Frontal cortex (tissue), 4 donors: Measurements from ENCODE around the gene TUFT1. TPM values are rescaled to one million over a fixed set of nuclear protein-coding genes. Genes with fewer than 3 reads are reported as not detected.
"Not testable (repeated sequence)": the region's sequence is repeated elsewhere in the genome, so short reads cannot be mapped to it uniquely, and the experiment has no call there.

ENCODE experiments used
- DNase-seq, 2 donors: peaks; one replicate each; pipeline ENCODE4 v3.0.0; 2012; ENCODE audit warnings: low spot score in 2 of 2
- FAIRE-seq: peaks from 2 replicates; lab custom pipeline; 2012; peaks lifted over from hg19 to GRCh38; lab: Jason Lieb, UNC
- total RNA-seq: library from RNA; depleted of rRNA; stranded (reverse); fragments of >200 nt; gene quantifications from one replicate; pipeline ENCODE4 v1.2.3, GENCODE V29; 2014
- donor health status: control.
- donor health status: control.
- donor health status: control.

The TUFT1 gene
- total RNA-seq, 1 donor from 2014 or later: 9.8 TPM

- DNase-seq (no peak), FAIRE-seq (no peak)
Measured at GRCh38 chr1:151511636-151512215, 28.4 kb upstream of the TUFT1 start.

- DNase-seq (no peak), FAIRE-seq (no peak)
Measured at GRCh38 chr1:151512326-151512725, 27.8 kb upstream of the TUFT1 start.

DNA sequence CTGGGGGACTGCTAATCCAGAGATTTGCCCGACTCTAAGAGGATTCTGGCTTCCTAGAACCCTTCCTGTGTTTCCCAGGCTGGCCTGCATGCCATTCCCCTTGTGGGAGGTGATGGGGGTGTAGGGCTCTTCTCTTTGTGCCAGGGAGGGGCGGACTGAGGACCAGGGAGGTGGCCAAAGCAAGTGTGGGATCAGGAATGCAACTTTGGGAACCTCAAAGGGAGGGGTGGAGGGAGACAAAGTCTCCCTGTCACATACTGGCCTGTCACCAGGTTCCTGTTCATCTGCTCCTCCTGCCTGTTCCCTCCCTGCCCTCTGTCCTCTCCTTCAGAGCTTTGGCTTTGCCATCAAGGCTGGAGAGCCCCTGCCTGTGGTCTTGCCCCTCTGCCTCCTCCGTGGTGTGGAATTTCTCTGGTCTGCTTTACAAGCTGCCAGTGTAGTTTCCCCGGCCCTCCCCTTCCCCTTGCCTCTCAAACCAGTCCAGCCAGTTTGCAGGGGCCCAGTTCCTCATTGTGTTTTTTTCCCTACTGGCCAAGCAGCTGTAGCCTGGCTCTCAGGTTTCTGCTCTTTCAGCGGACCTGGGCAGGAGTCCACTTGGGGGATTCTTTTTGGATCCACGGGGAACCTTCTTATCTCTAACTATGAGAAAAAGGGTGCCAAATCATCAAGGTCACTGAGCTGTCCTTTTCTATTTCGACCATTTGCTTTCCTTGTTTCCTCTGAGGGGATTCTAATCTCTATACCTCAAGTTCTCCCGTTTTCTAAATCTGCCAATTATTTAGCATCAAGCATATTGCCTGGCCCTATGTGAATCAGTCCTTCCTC is 27.1 kb upstream of the TUFT1 start:
- no peak for FAIRE-seq
- no peak for DNase-seq

- FAIRE-seq: no peak
- DNase-seq: no peak
Measured at GRCh38 chr1:151513626-151514121, 26.4 kb upstream of the TUFT1 start.

GRCh38 chr1:151514366-151514765 is 25.7 kb upstream of the TUFT1 start:
- no peak for DNase-seq
- no peak for FAIRE-seq

DNA sequence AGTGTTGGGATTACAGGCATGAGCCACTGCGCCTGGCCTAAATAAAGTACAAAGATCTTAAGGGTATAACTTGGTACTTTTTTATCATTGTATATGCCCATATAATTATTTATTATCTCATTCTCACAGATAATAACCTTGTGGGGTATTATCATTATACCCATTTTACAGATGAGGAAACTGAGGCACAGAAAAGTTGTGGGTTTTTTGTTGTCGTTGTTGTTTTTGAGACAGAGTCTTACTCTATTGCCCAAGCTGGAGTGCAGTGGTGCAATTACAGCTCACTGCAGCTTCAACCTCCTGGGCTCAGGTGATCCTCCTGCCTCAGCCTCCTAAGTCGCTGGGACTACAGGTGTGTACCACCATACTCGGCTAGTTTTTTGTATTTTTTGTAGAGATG is 24.8 kb upstream of the TUFT1 start:
- no peak for FAIRE-seq
- DNase-seq: no peak

- no peak for FAIRE-seq
Measured at GRCh38 chr1:151516031-151516511, 24.0 kb upstream of the TUFT1 start.

DNA sequence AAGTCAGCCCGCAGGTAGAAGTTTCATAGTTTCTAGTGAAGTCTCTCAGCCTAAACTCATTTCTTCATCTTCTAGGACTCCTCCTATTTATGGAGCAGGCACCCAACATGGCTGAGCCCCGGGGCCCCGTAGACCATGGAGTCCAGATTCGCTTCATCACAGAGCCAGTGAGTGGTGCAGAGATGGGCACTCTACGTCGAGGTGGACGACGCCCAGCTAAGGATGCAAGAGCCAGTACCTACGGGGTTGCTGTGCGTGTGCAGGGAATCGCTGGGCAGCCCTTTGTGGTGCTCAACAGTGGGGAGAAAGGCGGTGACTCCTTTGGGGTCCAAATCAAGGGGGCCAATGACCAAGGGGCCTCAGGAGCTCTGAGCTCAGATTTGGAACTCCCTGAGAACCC is 21.7 kb upstream of the TUFT1 start:
- no peak for DNase-seq
- no peak for FAIRE-seq

More at GRCh38 chr1:151516031-151516511, 24.0 kb upstream of the TUFT1 start:
- DNase-seq: no peak

- no peak for FAIRE-seq
- no peak for DNase-seq
Measured at GRCh38 chr1:151518936-151519335, 21.2 kb upstream of the TUFT1 start.

DNA sequence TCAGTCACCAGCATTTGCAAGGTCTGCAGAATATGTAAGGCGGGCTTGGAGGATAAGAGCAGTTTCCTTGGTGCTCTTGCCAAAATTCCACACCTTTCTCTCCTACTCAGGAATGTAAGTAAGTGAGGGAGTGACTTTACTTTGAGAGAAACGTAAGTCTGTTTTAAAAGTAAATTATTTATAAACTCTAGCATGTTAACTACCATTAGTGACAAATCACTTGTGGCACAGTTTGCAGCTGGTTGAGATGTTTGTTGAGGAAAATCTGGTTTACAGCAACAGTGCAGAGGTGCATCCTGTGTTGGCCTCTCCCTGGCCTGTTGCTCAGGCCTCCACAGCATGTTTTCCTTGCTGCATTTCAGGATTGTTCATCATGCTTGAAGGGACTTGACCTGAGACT is 20.4 kb upstream of the TUFT1 start:
- DNase-seq (no peak), FAIRE-seq (no peak)

GRCh38 chr1:151520359-151520758 is 19.8 kb upstream of the TUFT1 start:
- DNase-seq (no peak), FAIRE-seq (no peak)

DNA sequence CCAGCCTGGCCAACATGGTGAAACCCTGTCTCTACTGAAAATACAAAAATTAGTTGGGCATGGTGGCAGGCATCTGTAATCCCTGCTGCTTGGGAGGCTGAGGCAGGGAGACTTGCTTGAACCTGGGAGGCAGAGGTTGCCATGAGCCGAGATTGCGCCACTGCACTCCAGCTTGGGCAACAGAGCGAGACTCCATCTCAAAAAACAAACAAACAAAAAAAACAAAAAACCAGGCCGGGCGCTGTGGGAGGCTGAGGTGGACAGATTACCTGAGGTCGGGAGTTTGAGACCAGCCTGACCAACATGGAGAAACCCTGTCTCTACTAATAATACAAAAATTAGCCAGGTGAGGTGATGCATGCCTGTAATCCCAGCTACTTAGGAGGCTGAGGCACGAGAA is 17.7 kb upstream of the TUFT1 start:
- not testable (repeated sequence) for DNase-seq, FAIRE-seq

DNA sequence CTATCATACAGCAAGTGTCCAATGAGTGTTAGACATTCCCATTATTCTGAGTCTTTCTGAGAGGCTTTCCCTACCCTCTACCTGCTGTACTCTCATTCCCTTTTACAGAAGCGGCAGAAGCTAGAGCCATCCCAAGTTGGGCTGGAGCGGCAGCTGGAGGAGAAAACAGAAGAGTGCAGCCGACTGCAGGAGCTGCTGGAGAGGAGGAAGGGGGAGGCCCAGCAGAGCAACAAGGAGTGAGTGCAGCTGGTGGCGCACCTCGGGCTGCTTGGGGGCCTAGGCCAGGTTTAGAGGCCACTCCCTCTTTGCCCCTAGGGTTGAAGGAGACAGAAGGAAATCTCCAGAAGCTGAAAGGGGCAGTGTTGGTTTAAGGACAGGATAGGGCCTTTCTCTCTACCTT is 16.8 kb upstream of the TUFT1 start:
- DNase-seq (no peak), FAIRE-seq (no peak)

GRCh38 chr1:151524736-151525135 is 15.4 kb upstream of the TUFT1 start:
- DNase-seq (no peak), FAIRE-seq (no peak)

DNA sequence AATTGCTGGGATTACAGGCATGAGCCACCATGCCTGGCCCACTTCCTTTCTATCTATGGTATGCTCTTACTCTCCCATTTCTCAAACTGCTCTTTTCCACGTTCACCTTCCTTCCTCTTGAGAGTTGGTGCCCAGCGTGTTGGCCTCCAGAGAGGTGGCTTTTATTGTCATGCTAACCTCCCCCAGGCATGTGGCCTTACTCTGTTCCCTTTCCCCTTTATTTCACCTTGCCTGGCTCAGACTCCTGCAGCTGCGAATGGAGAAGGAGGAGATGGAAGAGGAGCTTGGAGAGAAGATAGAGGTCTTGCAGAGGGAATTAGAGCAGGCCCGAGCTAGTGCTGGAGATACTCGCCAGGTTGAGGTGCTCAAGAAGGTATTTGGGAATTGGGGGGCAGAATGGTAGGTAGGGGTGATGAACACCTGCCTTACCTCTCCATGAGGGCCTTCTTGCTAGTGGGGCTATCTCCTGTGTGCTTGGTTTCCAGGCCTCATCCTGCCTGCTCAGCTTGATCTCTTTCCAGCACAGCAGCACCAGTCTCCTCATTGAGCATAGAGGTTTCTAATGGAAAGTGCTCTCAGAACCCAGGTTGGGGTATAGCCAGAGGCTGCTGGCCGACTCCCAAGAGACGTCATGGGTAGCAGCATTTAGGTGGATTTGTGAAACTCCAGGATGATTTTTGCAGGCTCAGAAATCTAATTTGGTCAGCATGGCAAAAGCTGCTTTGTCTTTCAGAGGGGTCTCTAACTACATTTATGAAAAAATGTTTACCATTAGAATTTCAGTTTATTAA is 13.2 kb upstream of the TUFT1 start:
- DNase-seq: no peak
- FAIRE-seq: no peak

GRCh38 chr1:151529211-151529702 is 10.9 kb upstream of the TUFT1 start:
- FAIRE-seq (no peak), DNase-seq (no peak)

- no peak for DNase-seq
- no peak for FAIRE-seq
Measured at GRCh38 chr1:151529781-151530180, 10.3 kb upstream of the TUFT1 start.

GRCh38 chr1:151530461-151530860 is 9.6 kb upstream of the TUFT1 start:
- FAIRE-seq (no peak), DNase-seq (no peak)

DNA sequence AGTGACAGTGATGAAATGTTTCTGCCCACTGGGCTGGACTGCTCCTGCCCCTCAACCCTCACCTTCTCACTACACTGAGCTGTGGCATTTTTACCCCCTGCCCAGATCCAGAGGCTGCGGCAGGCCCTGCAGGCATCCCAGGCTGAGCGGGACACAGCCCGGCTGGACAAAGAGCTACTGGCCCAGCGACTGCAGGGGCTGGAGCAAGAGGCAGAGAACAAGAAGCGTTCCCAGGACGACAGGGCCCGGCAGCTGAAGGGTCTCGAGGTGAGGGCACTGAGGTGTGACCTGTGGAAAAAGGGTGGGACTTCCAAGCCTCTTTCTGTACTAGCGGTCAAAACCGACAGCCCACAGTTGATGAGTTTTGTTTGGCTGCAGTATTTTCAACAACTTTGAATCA is 6.2 kb upstream of the TUFT1 start:
- DNase-seq: no peak

GRCh38 chr1:151534662-151535278 is 5.3 kb upstream of the TUFT1 start:
- DNase-seq: peak; percentile 47 to 65
- FAIRE-seq: no peak

More for the DNA sequence above, 6.2 kb upstream of the TUFT1 start:
- FAIRE-seq: no peak
